T1000 (cell line): Measurements from ENCODE around the gene MICAL2.

ENCODE experiments used
- DNase-seq: peaks from one replicate; lab custom pipeline; 2025; ENCODE audit warnings: mixed read lengths; lab: John Stamatoyannopoulos, UW

MICAL2 gene

DNA sequence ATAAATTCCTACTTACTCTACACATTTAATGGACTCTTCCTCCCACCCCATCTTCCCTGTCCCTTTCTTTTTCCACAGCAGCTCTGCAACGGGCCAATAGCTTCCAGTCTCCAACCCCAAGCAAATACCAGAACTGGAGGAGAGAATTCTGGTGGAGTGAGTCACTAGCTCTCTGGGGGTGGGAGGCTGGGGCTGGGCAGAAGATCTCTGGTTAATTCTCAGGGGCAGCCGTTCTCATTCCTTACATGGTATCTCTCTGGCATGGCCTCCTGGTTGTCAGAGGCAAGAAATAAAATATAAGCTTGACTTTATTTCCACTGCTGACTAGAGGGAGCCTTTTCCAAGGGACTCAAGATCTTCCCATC lies 176.6 kb downstream of the MICAL2 start:
- peak; percentile 53 for DNase-seq

DNA sequence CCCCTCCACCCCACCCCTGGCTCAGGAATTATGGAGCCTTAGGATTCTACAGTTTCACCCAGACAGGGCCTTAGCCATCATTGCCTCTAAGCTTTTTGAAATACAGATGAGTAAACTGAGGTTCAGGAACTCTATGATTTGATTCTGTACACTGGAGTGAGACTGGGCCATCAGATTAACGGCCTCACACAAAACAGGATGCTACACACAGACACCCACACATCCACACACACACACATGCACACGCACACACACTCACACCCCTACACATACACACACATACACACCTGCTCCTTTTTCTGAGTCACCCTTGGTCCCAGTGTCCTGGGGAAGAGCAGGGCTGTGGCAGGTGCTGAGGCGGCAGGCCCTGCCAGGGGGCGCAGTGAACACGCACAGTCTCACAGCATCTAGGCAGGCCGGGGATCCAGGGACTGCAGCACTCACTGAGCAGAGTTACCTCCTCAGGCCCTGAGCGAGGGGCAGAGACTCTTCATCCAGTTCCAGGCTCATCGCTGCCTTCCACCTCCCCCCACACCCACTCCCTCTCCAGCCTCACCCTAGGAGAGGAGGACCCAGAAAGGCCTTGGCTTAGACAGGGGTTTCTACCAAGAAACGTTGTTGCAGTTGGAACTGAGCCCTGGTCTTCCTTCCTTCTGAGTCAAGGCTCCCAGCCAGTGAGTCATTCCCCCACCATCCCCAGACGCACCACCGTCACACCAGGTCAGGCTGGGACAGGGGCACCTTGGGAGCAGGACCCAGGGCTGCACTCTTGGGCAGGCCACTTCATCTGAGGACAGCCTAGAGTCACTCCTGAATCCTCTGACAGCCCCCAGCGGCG lies 177.2 kb downstream of the MICAL2 start:
- peak; percentile 72 for DNase-seq

DNA sequence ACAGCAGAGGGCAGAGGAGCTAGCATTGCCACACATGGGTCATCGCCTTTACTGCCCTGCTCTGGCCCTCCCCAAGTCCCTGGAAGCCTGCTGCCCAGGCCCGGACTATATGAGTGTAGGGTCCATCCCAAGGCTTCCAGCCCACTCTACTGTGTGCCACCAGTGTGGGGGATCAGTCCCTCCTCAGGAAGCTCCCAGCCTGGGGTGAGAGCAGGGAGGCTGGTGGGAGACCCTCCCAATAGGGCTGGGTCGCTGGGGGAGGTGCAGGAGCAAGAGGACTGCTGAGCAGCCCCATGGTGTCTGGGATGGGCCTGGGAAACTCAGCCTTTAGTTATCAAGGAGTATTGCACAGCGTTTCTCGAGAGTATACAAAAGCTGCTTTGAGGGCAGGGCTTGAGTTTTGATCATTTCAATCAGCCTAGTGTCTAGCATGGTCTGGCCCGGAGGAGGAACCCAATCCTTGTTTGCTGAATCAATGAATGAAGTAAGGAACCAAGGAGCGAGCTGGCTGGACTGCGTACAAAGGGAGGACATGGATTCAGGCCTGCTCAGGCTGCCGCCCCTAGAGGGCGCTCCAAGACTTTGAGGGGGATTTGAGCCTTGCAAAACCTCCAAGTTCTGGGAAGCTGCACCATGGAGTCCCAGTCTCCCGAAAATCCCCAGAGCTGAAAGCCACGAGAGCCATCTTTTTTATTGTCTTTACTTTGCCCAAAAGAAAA lies 178.0 kb downstream of the MICAL2 start:
- peak; percentile 74 for DNase-seq

DNA sequence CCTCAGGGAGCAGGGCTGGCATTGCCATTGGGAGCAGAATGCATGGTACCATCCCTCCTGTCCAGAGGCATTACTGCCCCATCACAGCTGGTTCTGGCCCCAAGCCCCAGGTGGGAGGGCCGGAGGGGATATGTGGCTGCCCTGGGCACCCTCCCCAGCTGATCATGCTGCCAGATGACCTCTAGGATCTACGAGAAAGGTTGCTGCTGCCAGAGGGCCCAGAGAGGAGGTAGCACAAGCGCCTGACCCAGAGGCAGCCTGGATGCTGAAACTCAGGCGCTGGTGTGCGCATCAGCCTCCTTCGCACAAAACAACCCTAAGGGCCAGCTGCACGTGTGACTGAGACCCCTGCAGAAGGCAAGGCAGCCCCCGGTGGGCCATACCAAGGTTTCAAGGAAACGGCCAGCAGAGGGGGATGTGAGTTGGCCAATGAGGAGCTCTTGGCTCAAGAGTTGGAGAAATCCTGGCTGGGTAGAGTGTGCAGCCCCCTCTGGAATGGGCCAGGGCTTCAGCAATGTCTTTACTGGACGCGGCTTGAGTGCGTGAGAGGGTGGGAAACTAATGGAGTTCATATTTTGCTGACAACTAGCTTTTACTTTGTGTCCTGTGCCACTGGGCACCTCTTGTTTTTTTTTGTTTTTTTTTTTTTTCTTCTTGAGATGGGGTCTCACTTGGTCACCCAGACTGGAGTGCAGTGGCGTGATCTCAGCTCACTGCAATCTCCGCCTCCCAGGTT lies 178.7 kb downstream of the MICAL2 start:
- DNase-seq = no peak

DNA sequence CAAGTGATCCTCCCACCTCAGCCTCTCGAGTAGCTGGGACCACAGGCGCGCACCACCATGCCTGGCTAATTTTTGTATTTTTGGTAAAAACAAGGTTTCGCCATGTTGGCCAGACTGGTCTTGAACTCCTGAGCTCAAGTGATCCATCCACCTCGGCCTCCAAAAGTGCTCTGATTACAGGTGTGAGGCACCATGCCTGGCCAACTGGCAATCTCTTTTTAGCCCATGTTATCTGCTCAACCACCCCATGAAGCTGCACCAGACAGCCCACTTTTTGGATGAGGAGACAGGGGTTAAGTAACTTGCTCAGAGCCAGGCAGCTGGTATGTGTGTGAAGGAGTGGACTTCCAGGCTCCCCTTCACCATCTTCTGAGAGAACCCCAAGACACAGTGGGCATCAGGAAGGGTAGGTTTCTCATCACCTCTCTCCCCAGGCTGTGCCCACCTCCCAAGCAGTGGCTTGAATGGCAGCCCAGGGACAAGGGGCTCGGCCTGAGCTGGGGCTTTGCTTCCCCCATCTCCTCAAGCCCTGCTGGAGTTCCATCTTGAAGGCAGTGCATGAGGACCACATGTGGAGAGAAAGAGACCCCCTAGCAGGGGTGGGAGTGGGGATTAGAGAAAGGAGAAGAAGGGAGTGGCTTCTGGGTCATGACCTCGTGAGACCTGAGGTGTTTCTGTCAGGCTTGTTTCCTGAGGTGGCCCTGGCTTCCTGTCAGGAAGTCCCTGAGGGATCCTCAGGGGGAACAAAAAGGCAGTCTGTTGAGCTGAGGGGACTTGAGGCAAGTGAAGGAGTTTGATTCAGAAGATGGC lies 179.5 kb downstream of the MICAL2 start:
- no peak for DNase-seq

DNA sequence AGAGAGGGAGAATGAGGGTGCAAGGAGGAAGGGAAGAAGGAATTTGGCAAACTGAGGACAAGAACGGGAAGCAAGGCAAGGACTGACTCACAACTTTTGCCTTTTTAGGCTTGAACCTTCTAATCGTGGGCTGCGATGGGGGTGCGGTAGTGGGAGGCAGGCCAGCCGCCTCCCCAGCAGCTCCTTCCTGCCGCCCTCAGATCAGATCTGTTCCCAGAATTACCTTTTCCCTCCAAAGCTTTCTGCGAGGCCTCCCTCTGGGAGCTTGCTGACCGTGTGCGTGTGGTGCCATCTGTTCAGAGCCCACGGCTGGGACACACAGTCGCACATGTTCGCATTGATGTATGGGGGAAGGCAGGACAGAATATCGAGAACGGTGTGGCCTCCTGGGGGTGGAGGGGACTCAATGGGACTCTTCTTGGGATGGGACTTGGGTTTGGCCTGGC lies 180.1 kb downstream of the MICAL2 start:
- DNase-seq = no peak

DNA sequence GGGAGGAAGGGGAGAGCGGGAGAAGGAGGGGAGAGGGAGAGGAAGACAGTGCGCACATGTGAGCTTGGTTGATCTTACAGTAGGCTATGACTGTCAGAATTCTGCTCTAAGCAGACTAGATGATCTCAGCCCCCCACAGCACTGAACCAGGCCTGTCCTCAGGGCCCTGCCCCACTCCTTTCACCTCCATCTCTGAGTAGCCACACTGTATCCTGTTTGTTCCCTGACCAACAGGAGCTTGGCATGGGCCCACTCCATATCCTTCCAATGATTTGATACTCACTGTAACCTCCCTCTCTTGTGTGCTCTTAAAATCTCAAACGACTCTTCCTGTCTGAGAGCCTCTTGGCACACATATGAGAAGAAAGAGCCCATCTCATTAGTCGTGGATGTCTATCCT lies 180.9 kb downstream of the MICAL2 start:
- DNase-seq = no peak

DNA sequence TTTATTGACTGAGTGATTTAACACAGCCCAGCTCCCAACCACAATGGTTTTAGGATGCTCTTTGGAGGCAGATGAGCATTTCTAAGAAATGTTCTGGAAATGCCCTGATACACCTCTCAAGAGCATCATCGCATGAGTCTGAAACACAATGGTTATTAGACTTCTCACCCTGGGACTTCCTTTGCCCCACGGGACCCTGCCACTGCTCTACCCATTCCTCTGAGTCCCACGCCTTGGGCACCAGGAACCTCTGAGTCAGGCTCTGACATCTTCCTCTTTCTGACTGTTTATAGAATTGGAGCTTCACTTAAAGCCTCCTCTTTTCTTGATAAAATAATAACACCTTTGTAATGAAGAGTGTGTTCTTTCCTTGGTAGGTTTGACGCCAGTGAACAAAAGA lies 181.4 kb downstream of the MICAL2 start:
- no peak for DNase-seq

DNA sequence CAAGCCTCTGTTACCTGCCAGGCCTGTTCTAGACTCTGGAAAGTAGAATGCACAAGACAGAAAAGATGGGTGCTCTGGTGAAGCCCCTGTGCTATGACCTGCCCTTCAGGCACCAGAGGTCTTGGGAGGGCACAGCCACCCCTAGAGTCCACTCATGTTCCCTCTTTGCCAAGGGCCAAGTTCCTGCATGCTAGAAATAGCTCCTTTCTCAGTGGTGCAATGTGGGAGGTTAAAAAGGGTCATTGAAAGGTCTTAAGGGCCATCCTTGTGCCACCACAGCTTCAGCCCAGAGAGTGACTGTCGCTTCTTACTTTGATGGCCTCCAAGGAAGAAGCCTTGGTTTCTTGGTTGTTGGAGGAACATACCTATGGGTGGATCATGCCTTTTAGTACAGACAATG lies 182.4 kb downstream of the MICAL2 start:
- DNase-seq = no peak

DNA sequence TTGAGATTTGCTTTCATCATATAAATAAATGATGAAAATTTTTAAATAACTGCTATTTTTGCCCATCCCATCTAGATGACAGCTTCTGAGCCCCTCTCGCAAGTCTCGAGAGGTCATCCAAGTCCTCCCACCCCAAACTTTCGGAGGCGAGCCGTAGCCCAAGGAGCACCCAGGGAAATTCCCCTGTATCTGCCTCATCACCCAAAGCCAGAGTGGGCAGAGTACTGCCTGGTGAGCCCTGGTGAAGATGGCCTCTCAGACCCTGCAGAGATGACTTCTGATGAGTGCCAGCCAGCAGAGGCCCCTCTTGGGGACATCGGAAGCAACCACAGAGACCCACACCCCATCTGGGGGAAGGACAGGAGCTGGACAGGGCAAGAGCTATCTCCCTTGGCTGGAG lies 183.1 kb downstream of the MICAL2 start:
- no peak for DNase-seq

DNA sequence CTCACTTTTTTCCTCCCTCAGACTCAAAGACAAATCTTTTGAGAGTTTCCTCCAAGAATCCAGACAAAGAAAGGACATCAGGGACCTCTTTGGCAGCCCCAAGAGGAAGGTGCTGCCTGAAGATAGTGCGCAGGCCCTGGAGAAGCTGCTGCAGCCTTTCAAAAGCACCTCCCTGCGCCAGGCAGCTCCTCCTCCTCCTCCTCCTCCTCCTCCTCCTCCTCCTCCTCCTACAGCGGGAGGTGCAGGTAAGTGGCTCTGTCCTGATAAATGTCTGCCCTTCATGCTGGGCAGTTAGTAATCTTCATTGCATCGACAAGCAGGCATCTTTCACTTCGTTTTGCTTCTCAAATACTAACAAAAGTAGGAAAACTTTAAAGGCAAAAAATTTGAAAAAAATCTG lies 184.2 kb downstream of the MICAL2 start:
- no peak for DNase-seq

DNA sequence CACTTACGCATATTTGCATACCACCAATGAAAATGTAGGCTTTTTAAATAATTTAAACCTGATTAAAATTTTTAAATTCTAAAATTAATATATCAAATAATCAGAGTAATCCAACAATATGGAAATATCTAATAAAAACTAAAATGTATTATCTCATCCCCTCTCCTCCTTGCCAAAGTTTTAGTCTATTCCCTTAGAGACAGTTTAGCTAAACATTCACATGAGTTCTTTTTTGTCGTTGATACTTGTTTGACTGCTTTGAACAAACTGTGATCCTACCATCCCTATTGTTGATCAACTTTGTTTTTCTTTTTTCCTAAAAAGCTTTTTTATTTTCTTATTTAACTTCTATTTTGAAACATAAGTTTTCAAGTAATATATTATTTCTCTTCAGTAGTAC lies 185.6 kb downstream of the MICAL2 start:
- DNase-seq = no peak

DNA sequence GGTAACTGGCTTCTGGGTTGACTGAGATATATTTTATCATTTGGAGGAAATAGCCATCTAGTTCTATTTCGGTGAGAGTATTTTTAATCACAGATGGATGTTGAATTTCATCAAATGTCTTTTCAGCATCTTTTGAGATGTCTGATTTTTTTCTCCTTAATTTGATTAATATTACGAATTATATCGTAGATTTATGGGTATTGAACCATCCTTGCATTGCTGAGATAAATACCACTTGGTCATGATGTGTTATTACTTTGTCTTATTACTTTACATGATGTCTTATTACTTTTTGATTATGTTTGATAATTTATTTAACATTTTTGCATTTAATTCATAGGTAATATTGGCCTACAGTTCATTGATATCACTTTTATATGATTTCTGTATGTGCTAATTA lies 188.2 kb downstream of the MICAL2 start:
- no peak for DNase-seq

DNA sequence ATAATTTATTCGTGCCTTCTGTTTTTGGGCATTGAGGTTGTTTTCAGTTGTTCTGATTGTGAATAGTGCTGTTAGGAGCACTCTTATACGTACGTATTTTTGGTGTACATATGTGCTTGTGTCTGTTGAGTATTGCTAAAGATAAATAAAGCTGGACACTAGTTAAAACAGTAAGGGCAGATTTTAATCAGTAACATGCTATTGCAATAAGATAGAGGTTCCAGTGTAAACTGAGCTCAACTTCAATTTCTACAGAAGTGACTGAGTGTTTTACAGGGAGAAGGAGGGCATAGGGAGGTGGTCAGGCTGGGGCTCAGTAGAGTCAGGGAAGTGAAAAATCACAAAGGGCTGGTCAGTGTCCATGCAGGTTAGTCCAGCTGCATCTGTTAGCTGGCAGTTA lies 191.0 kb downstream of the MICAL2 start:
- no peak for DNase-seq

DNA sequence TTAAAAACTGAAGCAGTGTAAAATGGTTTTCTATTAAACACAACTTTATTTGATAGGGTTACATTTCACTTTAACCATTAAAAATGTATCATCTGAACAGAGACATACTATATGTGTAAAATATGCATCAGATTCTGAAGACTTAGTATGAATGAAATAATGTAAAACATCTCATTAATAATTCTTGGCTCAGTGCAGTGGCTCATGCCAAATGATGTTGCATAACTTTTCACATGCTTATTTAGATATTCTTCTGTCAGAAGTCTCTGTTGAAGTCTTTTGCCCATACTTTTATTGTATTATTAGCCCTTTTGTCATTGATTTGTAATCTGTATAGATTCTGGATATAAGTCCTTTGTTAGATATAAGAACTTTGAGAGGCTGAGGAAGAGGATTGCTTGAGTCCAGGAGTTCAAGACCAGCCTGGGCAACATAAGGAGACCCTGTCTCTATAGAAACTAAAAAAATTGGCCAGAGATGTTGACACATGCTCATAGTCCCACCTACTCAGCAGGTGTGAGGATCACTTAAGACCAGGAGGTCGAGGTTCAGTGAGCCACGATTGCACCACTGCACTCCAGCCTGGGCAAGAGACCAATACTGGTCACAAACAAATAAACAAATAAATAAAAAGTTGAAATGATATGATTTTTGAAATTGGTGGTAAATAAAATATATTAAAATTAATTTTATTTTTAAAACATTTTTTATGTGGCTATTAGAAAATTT lies 193.2 kb downstream of the MICAL2 start:
- no peak for DNase-seq

DNA sequence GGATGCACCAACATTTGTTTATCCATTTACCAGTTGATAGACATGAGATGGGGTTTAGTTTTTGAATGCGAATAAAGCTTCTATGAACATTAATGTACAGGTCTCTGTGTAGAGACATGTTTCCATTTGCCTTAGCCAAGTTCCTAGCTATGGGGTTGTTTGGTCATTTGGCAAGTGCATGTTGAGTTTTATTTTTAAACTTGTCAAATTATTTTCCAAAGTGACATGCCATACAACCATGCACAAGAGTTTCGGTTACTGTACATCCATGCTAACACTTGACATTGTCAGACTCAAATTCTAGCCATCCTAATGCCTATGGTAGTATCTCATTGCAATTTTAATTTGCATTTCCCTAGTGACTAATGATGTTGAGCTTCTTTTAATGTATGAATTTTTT lies 196.4 kb downstream of the MICAL2 start:
- DNase-seq = no peak

DNA sequence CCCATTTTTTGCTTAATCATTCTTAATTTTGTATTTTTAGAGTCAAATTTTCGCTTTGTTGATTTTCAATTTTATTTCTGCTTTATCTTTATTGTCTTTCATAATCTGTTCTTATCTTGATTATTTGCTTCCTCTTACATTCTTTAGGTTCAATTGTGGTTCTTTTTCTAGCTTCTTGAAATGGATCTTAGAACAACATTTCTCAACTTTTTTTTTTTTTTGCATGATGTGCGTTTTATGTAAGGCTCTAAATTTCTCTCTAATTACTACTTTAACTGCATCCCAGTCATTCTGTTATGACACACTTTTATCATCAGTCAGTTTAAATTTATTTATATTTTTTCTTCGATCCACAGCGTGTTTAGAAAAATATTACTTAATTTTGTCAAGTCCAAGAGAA lies 201.7 kb downstream of the MICAL2 start:
- DNase-seq = no peak
